ENCODE measurements around the gene SMIM10L1.

SMIM10L1 gene

GRCh38 chr12:11171145-11171968 lies at the start of gene SMIM10L1:
SMIM10L1 (plus strand) TSS chr12:11171194; CDS start chr12:11171357, 163 bp downstream.
- peak; percentile 79 for DNase-seq (ENCODE audit: low read depth)

- no peak for DNase-seq (ENCODE audit: low read depth)
Measured at GRCh38 chr12:11130382-11130781, 40.6 kb upstream of the SMIM10L1 start.

DNA sequence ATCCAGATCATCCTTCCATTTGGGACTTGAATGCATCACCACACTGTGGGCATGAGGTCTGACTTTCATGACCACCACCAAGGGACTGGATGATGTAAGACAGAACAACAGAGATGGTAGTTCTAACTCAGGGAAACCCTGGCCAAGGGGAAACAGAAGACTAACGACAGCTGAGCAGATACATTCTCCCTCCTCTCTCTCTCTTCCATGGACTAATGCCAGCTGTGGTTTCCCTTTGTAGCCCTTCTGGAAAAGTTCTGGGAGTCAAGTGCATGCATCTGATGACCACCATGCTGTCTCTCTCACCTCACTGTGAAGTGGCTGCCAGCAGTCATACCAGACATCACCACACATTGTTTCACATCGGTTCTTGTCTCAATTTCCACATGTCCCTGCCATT lies 40.0 kb upstream of the SMIM10L1 start:
- no peak for DNase-seq (ENCODE audit: low read depth)

- DNase-seq (ENCODE audit: low read depth) = no peak
Measured at GRCh38 chr12:11133162-11133561, 37.8 kb upstream of the SMIM10L1 start.

DNA sequence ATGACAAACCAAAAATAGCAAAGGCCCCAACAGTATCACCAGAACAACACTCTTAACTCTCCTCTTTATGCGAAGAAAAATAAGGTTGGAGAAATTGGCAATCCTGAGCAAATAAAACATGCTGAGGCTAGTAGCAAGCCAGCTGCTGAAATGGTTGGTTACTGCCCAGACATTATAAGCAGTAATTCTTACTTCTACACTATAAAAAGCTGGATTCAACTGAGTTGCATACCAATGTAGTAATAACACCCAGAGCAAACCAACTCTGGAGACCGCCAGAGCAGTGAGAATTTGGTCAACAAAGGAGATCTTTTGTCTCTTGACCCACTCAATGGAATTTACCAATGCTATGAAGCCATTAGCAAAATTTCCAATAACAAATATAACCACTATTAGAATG lies 37.2 kb upstream of the SMIM10L1 start:
- no peak for DNase-seq (ENCODE audit: low read depth)

- no peak for DNase-seq (ENCODE audit: low read depth)
Measured at GRCh38 chr12:11134305-11134704, 36.7 kb upstream of the SMIM10L1 start, which contains the start of gene TAS2R30. TAS2R30 (minus strand) TSS chr12:11134644; CDS start chr12:11134244, 400 bp downstream.

- no peak for DNase-seq (ENCODE audit: low read depth)
Measured at GRCh38 chr12:11136075-11136474, 34.9 kb upstream of the SMIM10L1 start.

GRCh38 chr12:11143352-11143751 lies 27.6 kb upstream of the SMIM10L1 start:
- DNase-seq (ENCODE audit: low read depth) = no peak

- DNase-seq (ENCODE audit: low read depth) = no peak
Measured at GRCh38 chr12:11144297-11144696, 26.7 kb upstream of the SMIM10L1 start.

DNA sequence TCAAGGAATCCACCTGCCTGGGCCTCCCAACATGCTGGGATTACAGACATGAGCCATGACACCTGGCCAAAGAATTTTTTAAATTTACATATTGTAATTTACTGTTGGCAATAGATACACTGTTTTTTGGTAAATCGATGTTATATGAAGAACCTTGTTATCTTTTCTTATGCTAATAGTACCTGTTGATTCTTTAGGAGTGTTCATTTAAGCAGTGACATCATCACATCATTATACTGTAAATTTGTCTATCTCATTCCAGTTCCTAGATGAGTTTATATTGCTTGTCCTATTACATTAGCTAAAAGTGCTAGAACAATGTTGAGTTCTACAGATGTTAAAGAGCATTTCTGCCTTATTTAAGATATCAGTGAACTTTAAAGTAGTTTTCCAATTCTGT lies 23.6 kb upstream of the SMIM10L1 start:
- no peak for DNase-seq (ENCODE audit: low read depth)

- DNase-seq (ENCODE audit: low read depth) = no peak
Measured at GRCh38 chr12:11150832-11151231, 20.2 kb upstream of the SMIM10L1 start.

DNA sequence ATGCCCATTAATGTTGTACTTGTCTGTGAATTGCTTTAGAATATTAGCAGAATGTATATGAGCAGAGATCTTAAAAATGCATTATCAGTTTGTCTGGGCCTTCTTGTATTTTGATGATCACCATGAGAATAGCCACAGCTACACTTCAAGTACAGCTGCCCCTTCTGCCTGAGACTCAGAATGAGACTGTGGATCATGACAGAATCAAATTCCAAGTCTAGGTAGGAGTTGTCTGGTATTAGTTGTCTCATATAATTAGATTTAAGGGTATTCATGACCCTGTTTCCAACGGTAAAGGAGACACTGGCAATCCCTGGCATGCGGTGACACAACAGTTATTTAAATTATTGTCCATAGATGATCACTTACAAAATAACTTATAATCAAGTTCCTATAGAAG lies 18.3 kb upstream of the SMIM10L1 start:
- DNase-seq (ENCODE audit: low read depth) = no peak

DNA sequence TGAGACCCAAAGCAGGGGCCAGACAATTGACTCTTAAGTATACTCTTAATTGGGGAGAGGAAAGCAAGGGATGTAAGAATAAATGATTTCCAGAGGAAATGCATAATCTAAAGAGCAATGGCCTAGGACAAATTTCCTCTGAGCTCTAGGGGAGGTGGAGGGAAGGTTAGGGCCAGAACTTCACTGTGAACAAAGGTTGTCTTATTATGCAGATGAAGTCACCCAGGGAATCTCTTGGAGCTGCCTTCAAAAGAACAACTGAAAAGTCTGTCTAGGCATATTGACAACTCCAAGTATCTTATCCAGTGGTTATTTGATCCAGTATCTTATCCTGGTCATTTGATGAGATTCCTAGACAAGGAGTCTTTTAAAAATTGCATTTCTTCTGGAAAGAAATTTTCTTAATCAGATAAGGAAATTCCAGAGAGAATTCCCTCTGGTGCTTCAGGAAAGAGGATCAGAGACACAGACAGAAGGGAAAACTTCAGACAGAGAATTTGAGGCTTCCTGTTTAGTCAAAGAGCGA lies 16.5 kb upstream of the SMIM10L1 start:
- DNase-seq (ENCODE audit: low read depth) = no peak

DNA sequence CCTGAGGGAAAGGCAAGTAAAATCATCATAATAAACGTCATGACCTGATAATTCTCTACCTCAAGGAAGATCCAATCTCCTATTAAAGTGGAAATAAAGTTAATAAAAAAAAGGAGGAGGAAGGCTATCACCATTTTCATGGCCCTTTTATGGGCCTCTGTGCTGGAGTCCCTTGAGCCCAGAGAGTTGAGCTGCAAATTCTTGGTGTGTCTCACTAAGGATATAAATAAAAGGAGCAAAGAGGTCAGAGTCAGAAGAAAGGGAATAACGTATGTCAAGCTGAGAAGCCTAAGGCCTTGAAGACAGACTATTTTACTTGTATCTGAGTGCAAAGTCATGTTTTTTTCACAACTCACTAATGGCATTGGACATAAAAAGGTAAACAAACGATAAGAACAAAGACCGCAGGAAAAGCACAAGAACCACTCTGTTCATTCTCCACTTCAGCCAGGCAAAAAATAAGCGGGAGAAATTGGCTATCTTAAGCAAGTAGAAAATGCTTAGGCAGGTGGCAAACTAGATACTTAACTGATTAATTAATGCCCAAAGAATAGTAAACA lies 12.0 kb upstream of the SMIM10L1 start:
- no peak for DNase-seq (ENCODE audit: low read depth)

DNA sequence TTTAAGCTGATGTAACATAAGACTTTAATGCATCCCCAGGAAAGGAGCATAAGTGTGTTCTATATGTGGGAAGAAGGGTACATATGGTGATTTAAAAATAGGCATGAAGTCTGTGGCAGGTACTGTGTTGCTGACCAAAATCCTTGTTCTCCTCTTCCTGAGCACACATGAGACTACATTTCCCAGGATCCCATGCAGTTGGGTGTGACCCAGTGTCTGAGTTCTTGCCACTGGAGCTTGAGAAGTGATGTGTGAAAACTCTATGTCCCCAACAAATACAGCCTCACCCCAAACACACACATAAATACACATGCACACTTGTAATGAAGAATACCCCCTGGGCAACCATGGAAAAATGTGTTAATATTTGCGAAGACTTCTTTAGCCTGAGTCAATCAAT lies 8.5 kb upstream of the SMIM10L1 start:
- no peak for DNase-seq (ENCODE audit: low read depth)

DNA sequence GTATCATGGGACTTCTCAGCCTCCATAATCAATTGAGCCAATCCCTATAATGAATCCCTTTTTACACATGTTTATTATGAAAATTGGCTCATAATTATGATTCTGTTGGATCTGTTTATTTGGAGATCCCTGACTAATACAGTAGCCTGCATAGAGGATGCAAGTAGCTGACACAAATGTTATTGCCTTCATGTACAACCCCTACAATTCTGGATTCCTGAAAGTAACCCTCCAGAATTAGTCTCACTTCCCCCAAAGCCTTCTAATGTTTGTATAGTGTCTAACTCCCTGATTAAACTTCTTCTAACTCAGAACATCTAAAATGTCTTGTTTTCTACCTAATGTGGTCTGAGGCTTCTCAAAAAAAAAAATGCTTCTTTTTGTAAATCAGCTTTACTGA lies 6.6 kb upstream of the SMIM10L1 start:
- DNase-seq (ENCODE audit: low read depth) = no peak

GRCh38 chr12:11166300-11166699 lies 4.7 kb upstream of the SMIM10L1 start:
- no peak for DNase-seq (ENCODE audit: low read depth)

DNA sequence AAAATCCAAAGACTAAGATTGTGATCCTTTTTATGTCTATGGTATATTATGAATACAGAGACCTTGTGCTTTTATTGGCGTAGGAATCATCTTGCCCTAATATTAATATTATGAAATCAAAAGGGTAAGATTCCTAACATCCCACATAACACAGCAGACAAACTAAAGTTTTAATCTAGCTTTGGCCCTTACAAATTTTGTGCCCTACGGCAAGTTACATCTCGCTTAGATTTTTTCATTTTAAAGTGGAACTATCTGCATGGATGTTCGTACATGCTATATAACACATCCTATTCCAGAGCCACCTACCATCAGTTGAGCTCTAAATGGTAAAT lies 217 bp upstream of the SMIM10L1 start:
- no peak for DNase-seq (ENCODE audit: low read depth)

- no peak for DNase-seq (ENCODE audit: low read depth)
Measured at GRCh38 chr12:11171969-11172675, 1.1 kb downstream of the SMIM10L1 start.

- DNase-seq (ENCODE audit: low read depth) = no peak
Measured at GRCh38 chr12:11174022-11174421, 3.0 kb downstream of the SMIM10L1 start.

DNA sequence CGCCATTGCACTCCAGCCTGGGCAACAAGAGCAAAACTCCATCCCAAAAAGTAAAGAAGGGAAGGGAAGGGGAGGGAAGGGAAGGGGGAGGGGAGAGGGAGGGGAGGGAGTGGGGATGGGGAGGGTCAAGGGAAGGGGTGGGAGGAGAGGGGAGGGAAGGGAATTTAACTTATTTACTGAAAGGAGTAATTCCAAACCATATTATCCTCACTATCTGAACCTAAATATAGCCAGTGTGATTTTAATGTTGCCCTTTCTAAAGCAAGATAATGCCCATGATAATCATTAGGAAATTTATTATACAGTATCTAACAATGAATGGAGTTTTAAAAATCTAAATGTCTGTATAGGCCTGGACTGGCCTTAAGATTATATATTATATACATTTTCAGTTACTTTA lies 7.3 kb downstream of the SMIM10L1 start:
- DNase-seq (ENCODE audit: low read depth) = no peak

DNA sequence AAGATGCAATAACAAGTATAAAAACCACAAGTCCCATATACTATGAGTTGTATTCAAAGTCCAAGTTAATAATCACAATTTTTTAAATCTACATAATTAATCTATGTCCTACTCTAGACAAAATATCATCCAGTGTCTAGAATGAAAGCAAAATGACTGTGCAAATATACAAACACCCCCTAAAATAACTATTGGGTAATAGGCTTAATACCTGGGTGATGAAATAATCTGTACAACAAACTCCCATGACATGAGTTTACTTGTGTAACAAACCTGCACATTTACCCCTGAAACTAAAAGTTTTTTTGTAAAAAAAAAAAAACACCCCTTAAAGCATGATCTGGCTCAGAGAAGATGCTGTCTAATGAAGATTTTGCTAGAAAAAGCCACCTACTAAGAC lies 11.5 kb downstream of the SMIM10L1 start:
- no peak for DNase-seq (ENCODE audit: low read depth)

DNA sequence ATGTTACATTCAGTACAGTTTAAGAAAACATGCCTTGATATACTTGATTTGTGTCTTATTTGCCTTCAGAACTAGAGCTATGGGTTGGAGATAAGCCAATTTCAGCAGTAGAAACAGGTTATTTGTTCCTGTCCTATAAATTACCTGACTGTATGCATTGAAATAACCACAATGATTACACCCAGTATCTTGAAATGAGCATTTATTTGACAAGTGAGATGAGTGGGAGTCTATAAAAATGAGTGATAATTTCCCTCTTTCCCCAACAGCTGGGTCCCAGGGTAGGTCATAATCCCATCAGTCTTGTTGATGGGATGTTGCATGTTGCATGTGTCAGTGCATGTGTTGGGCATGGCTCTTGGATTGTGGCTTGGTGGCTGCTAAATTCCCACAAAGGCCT lies 12.0 kb downstream of the SMIM10L1 start:
- no peak for DNase-seq (ENCODE audit: low read depth)

Measured in stimulated activated CD8-positive, alpha-beta memory T cell treated with anti-CD3 and anti-CD28 coated beads, Interleukin-4, amount 100 ng/mL, for 24 hours (primary cell).